Mammary epithelial cell (primary cell): ENCODE measurements around the gene CRIM1.

Experiments
- EZH2 ChIP-seq: IDR thresholded peaks from 2 replicates; pipeline ENCODE4 v1.6.1; 2012; ENCODE audit warnings: low read length, inconsistent platforms, borderline replicate concordance
- TF ChIP-seq, protein P1 (sequence below), 2 donors: IDR thresholded peaks in 1 of 2; conservative IDR thresholded peaks in 1 of 2; 2 replicates each; pipeline ENCODE4 v1.5.1; 2011 to 2012; ENCODE audit warnings: inconsistent platforms in 2 of 2, low read length in 2 of 2, mild to moderate bottlenecking in 2 of 2, control low read depth in 1 of 2, low read depth in 1 of 2; ENCODE audit not compliant: insufficient read depth in 1 of 2; ENCODE audit errors: extremely low read depth in 1 of 2

GRCh38 chr2:36405183-36405582, 49.6 kb downstream of the CRIM1 start:
- TF ChIP-seq, protein P1, sequence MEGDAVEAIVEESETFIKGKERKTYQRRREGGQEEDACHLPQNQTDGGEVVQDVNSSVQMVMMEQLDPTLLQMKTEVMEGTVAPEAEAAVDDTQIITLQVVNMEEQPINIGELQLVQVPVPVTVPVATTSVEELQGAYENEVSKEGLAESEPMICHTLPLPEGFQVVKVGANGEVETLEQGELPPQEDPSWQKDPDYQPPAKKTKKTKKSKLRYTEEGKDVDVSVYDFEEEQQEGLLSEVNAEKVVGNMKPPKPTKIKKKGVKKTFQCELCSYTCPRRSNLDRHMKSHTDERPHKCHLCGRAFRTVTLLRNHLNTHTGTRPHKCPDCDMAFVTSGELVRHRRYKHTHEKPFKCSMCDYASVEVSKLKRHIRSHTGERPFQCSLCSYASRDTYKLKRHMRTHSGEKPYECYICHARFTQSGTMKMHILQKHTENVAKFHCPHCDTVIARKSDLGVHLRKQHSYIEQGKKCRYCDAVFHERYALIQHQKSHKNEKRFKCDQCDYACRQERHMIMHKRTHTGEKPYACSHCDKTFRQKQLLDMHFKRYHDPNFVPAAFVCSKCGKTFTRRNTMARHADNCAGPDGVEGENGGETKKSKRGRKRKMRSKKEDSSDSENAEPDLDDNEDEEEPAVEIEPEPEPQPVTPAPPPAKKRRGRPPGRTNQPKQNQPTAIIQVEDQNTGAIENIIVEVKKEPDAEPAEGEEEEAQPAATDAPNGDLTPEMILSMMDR (conservative IDR thresholded peaks at IDR 0.05 in 1 of 2, IDR thresholded peaks at IDR 0.05 in 1 of 2; ENCODE audit: extremely low read depth in 1 of 2, insufficient read depth in 1 of 2, low read depth in 1 of 2, low read length in 2 of 2): no peak
- TF ChIP-seq EZH2: no peak
